ACHN (cell line): ENCODE results near the gene IFT20.
A peak's percentile ranks its signal among the peaks of the same experiment; 100 is the strongest.
"Not testable (repeated sequence)": the region's sequence is repeated elsewhere in the genome, so short reads cannot be mapped to it uniquely, and the experiment has no call there.

Source experiments
- DNase-seq: peaks from one replicate; pipeline ENCODE4 v3.0.0-alpha.2; 2015
- in situ Hi-C: cut with HindIII; loops from 2 replicates; pipeline ENCODE4 v1.10.0; 2017; ENCODE audit warnings: low sequenced_read_pairs, low pct_ligation_motif_present, low pct_unique_long_range_greater_than_20kb

The IFT20 gene

GRCh38 chr17:28318759-28319597 is 16.3 kb downstream of the IFT20 start, which contains the start of gene TMEM97:
Gene TMEM97 (plus strand): TSS chr17:28319200. CDS start chr17:28319240, 40 bp downstream.
- in situ Hi-C loops: no loop called here
- DNase-seq: peak; percentile 98

GRCh38 chr17:28317966-28318758 is 17.1 kb downstream of the IFT20 start:
- no peak for DNase-seq
- in situ Hi-C loops: no loop called here

- in situ Hi-C loops: no loop called here
- DNase-seq: no peak
These were observed 17.9 kb downstream of the IFT20 start for GRCh38 chr17:28317099-28317965.

- DNase-seq: no peak
- in situ Hi-C loops: no loop called here
These were observed 19.2 kb downstream of the IFT20 start for GRCh38 chr17:28315846-28316705.

- DNase-seq: no peak
- in situ Hi-C loops: no loop called here
These were observed 21.4 kb downstream of the IFT20 start for GRCh38 chr17:28313841-28314240.

- in situ Hi-C loops: no loop called here
- no peak for DNase-seq
These were observed 28.3 kb downstream of the IFT20 start for GRCh38 chr17:28306954-28307401.

GRCh38 chr17:28298449-28298848 is 36.8 kb downstream of the IFT20 start:
- in situ Hi-C loops: no loop called here
- DNase-seq: no peak

GRCh38 chr17:28295677-28296578 is 39.3 kb downstream of the IFT20 start:
- in situ Hi-C loops: no loop called here
- DNase-seq: no peak

GRCh38 chr17:28293994-28294393 is 41.3 kb downstream of the IFT20 start:
- in situ Hi-C loops: no loop called here
- no peak for DNase-seq

GRCh38 chr17:28292878-28293277 is 42.4 kb downstream of the IFT20 start:
- DNase-seq, in situ Hi-C loops: not testable (repeated sequence)

- DNase-seq: no peak
- in situ Hi-C loops: no loop called here
These were observed 43.4 kb downstream of the IFT20 start for GRCh38 chr17:28291780-28292330.

- DNase-seq: no peak
- in situ Hi-C loops: no loop called here
These were observed 44.6 kb downstream of the IFT20 start for GRCh38 chr17:28290703-28291102.

GRCh38 chr17:28285965-28286364 is 49.3 kb downstream of the IFT20 start:
- no peak for DNase-seq
- in situ Hi-C loops: no loop called here

- in situ Hi-C loops: no loop called here
These were observed 52.7 kb downstream of the IFT20 start for GRCh38 chr17:28282596-28282995.

GRCh38 chr17:28280826-28281225 is 54.4 kb downstream of the IFT20 start:
- no peak for DNase-seq
- in situ Hi-C loops: no loop called here

More at GRCh38 chr17:28282596-28282995, 52.7 kb downstream of the IFT20 start:
- peak; percentile 87 for DNase-seq

GRCh38 chr17:28279411-28279810 is 55.9 kb downstream of the IFT20 start:
- in situ Hi-C loops: no loop called here
- DNase-seq: no peak
